ENCODE measurements around the gene KCNAB1. TPM values are rescaled to one million over a fixed set of nuclear protein-coding genes. Genes with fewer than 3 reads are reported as not detected.

Gene KCNAB1
- total and polyA plus RNA-seq, 2 of the 8 experiments (the other 6 are each of a cell fraction or from before 2014, with no cell fraction given) = 0.51 to 2.3 TPM

DNA sequence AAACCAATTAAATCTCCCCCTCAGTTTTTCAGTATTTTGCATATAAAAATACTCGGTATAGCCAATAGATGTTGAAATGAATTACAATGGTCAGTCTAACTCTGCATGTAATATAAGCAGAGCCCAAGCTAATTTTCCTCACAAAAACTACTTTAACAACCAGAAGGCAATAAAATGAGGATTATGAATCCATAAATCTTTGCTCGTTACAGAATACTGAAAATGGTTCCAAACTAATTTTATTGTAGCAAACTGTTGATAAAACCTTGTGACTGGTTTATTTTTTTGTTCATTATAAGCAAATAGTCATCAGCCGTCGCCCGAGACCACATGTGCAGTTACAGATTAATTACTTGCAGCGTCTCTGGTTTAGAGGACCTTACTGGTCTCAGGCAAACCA, 251.3 kb downstream of the KCNAB1 start:
- ChIA-PET CTCF (ENCODE audit: partially characterized antibody) (no interaction called here), POLR2A (ENCODE audit: partially characterized antibody) (no interaction called here)
- Histone ChIP-seq H3K79me1 (ENCODE audit: low read depth, low read length) (no peaks in the 10 kb centered on the region), H3K4me3 (ENCODE audit: extremely low read depth in 1 of 4, insufficient read depth in 2 of 4, low read depth in 3 of 4, low read length in 4 of 4) (no peak overlapping the region), H2BK12ac (ENCODE audit: low read depth, low read length) (no peak overlapping the region), H3K9ac (replicated peaks in 1 of 4; ENCODE audit: extremely low read depth in 1 of 4, low read depth in 3 of 4, low read length in 3 of 4) (no peak overlapping the region), H3K4me2 (ENCODE audit: insufficient read depth in 1 of 2, low read depth in 2 of 2, low read length in 2 of 2) (no peak overlapping the region), H3K23ac (ENCODE audit: insufficient read length) (no peak overlapping the region), H2BK20ac (ENCODE audit: low read length) (no peak overlapping the region), H2AFZ (ENCODE audit: low read length) (no peak overlapping the region), H3K79me2 (ENCODE audit: control insufficient read depth in 1 of 2, insufficient read depth in 2 of 2, low read length in 2 of 2) (no peaks in the 10 kb centered on the region), H3K56ac (replicated peaks; ENCODE audit: insufficient read length, low read depth, low read length) (no peak overlapping the region), H3K18ac (ENCODE audit: extremely low read depth, low read length) (no peak overlapping the region), H3K27ac (ENCODE audit: low read depth, low read length) (no peak overlapping the region), H2AK5ac (ENCODE audit: low read depth, low read length) (no peak overlapping the region), H3K27me3 (replicated peaks in 1 of 4; ENCODE audit: control insufficient read depth in 3 of 4, extremely low read depth in 1 of 4, insufficient read depth in 3 of 4, low read length in 3 of 4) (no peaks in the 10 kb centered on the region), H3K23me2 (ENCODE audit: low read depth, low read length) (no peaks in the 10 kb centered on the region), H4K20me1 (replicated peaks in 1 of 2; ENCODE audit: control insufficient read depth in 1 of 2, insufficient read depth in 2 of 2, low read length in 2 of 2) (no peaks in the 10 kb centered on the region), H3K36me3 (ENCODE audit: control insufficient read depth in 2 of 4, insufficient read depth in 4 of 4, low read length in 3 of 4) (no peaks in the 10 kb centered on the region), H2BK5ac (ENCODE audit: low read depth, low read length) (no peak overlapping the region), H3K4me1 (replicated peaks in 1 of 4; ENCODE audit: control insufficient read depth in 3 of 4, insufficient read depth in 4 of 4, low read length in 3 of 4) (peaks cover 5 to 13% (median 12%) of the 10 kb centered on the region in 4 experiments; a peak in 6 of 7 replicates), H4K5ac (ENCODE audit: insufficient read length, low read depth, low read length) (no peak overlapping the region), H2BK15ac (ENCODE audit: low read length) (no peak overlapping the region), H3K4ac (replicated peaks; ENCODE audit: insufficient read length, low read depth, low read length) (no peak overlapping the region), H4K8ac (ENCODE audit: extremely low read depth, insufficient read depth, low read length) (no peak overlapping the region), H3K9me3 (ENCODE audit: insufficient read depth in 2 of 2, low read depth in 1 of 2, low read length in 1 of 2) (no peaks in the 10 kb centered on the region), H3K14ac (ENCODE audit: insufficient read length) (no peak overlapping the region), H4K91ac (replicated peaks; ENCODE audit: insufficient read length, low read length) (no peak overlapping the region), H2BK120ac (replicated peaks; ENCODE audit: low read depth, low read length) (no peak overlapping the region)
- FAIRE-seq (no peak), DNase-seq (ENCODE audit: low read depth in 1 of 2, low spot score in 2 of 2) (no peak)
- TF ChIP-seq EP300 (IDR thresholded peaks at IDR 0.05; ENCODE audit: borderline replicate concordance in 1 of 2, low read depth in 2 of 2, low read length in 2 of 2) (no peak), KDM4A (IDR thresholded peaks at IDR 0.05; ENCODE audit: low read depth, low read length, severe bottlenecking) (no peak)
- WGBS, 2 experiments (ENCODE audit: extremely low coverage in 1 of 2, insufficient coverage in 1 of 2, insufficient read length in 1 of 2, insufficient replicate concordance in 2 of 2, low coverage in 1 of 2, low lambda C conversion rate in 2 of 2, missing lambda C conversion rate in 1 of 2) = 94% methylated on average over 6 of the region's 6 CpGs; no CpG with 5 or more reads in 1 of the 2 experiments

Measured in H1 (cell line).